H1 (cell line): ENCODE data around the gene KLB.
"Not testable (repeated sequence)": the region's sequence is repeated elsewhere in the genome, so short reads cannot be mapped to it uniquely, and the experiment has no call there.

ENCODE experiments used
- EP300 ChIP-seq, 2 experiments: IDR thresholded peaks; 1 replicate in 1 of 2; 2 replicates in 1 of 2; pipeline ENCODE4 v1.6.1; 2011 to 2012; ENCODE audit warnings: low read depth in 2 of 2, low read length in 2 of 2, mild to moderate bottlenecking in 2 of 2, borderline replicate concordance in 1 of 2, inconsistent platforms in 1 of 2, moderate library complexity in 1 of 2
- EZH2 ChIP-seq: fragments of 200-600 bp; sonication (generic); IDR thresholded peaks from 2 replicates; pipeline ENCODE4 v1.7.1; 2012; ENCODE audit warnings: low read depth, mild to moderate bottlenecking, moderate library complexity, low read length, inconsistent platforms; ENCODE audit not compliant: severe bottlenecking
- RFX5 ChIP-seq: IDR thresholded peaks from 2 replicates; pipeline ENCODE4 v1.6.1; 2011; ENCODE audit warnings: low read depth, low read length, improper control_type of control experiment, borderline replicate concordance
- SP2 ChIP-seq: IDR thresholded peaks from 2 replicates; pipeline ENCODE4 v1.6.1; 2012; ENCODE audit warnings: mild to moderate bottlenecking, low read length, inconsistent platforms
- TF ChIP-seq, protein P1 (sequence below), 3 experiments: IDR thresholded peaks; 1 replicate in 2 of 3; 2 replicates in 1 of 3; pipeline versions ENCODE4 v1.5.1 to v1.6.1; 2011; ENCODE audit warnings: low read length in 3 of 3, mild to moderate bottlenecking in 3 of 3, inconsistent platforms in 2 of 3, low read depth in 1 of 3, moderate library complexity in 1 of 3; ENCODE audit not compliant: insufficient read depth in 1 of 3; ENCODE audit errors: control extremely low read depth in 1 of 3
- TF ChIP-seq, protein P2 (sequence below): IDR thresholded peaks from 2 replicates; pipeline ENCODE4 v1.6.1; 2011; ENCODE audit warnings: low read depth, mild to moderate bottlenecking, low read length; ENCODE audit not compliant: insufficient read depth

DNA sequence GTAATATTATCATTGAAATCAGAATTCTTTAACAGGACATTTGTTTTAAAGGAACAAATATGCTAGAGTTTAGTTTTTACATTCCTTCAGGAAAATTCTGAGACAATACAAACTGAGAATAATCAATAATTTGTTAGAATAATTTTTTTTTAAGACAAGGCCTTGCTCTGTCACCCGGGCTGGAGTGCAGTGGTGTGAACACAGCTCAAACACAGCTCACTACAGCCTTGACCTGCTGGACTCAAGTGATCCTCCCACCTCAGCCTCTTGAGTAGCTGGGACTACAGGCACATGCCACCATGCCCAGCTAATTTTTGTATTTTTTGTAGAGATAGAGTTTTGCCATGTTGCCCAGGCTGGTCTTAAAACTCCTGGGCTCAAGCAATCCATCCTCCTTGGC lies 18.6 kb downstream of the KLB start:
- TF ChIP-seq, protein P1, sequence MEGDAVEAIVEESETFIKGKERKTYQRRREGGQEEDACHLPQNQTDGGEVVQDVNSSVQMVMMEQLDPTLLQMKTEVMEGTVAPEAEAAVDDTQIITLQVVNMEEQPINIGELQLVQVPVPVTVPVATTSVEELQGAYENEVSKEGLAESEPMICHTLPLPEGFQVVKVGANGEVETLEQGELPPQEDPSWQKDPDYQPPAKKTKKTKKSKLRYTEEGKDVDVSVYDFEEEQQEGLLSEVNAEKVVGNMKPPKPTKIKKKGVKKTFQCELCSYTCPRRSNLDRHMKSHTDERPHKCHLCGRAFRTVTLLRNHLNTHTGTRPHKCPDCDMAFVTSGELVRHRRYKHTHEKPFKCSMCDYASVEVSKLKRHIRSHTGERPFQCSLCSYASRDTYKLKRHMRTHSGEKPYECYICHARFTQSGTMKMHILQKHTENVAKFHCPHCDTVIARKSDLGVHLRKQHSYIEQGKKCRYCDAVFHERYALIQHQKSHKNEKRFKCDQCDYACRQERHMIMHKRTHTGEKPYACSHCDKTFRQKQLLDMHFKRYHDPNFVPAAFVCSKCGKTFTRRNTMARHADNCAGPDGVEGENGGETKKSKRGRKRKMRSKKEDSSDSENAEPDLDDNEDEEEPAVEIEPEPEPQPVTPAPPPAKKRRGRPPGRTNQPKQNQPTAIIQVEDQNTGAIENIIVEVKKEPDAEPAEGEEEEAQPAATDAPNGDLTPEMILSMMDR (IDR thresholded peaks at IDR 0.05; ENCODE audit: control extremely low read depth in 1 of 3, insufficient read depth in 1 of 3, low read depth in 1 of 3, low read length in 3 of 3) = not testable (repeated sequence)
- TF ChIP-seq SP2; EP300 (IDR thresholded peaks at IDR 0.05; ENCODE audit: borderline replicate concordance in 1 of 2, low read depth in 2 of 2, low read length in 2 of 2); RFX5; EZH2: not testable (repeated sequence)
- TF ChIP-seq, protein P2, sequence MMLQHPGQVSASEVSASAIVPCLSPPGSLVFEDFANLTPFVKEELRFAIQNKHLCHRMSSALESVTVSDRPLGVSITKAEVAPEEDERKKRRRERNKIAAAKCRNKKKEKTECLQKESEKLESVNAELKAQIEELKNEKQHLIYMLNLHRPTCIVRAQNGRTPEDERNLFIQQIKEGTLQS = not testable (repeated sequence)
